CD14-positive monocyte (primary cell): ENCODE data around the gene STK4. TPM values are rescaled to one million over a fixed set of nuclear protein-coding genes. Genes with fewer than 3 reads are reported as not detected.
A peak's percentile ranks its signal among the peaks of the same experiment; 100 is the strongest.

Experiments used
- DNase-seq, 3 donors: peaks; one replicate each; pipeline ENCODE4 v3.0.0-alpha.2; 2011 to 2022
- H2AFZ ChIP-seq: 2 replicates; pipeline ENCODE4 v1.6.0; 2012; ENCODE audit warnings: mild to moderate bottlenecking, low read depth, low read length, inconsistent platforms; ENCODE audit not compliant: insufficient read depth, poor library complexity, severe bottlenecking
- H3K27ac ChIP-seq, 2 donors: 1 replicate in 1 of 2; 2 replicates in 1 of 2; pipeline ENCODE4 v1.5.1; 2012 to 2013; ENCODE audit warnings: low read length in 2 of 2, control low read depth in 1 of 2, inconsistent platforms in 1 of 2, low read depth in 1 of 2, mild to moderate bottlenecking in 1 of 2
- H3K27me3 ChIP-seq, 2 donors: one replicate each; pipeline versions ENCODE4 v1.6.0 to v1.6.1; 2011 to 2013; ENCODE audit warnings: low read length in 2 of 2; ENCODE audit not compliant: control insufficient read depth in 2 of 2, insufficient read depth in 2 of 2
- H3K36me3 ChIP-seq, 2 donors: replicated peaks in 1 of 2; 1 replicate in 1 of 2; 2 replicates in 1 of 2; pipeline versions ENCODE4 v1.5.1 to v1.6.1; 2012 to 2013; ENCODE audit warnings: low read length in 2 of 2, control low read depth in 1 of 2, inconsistent platforms in 1 of 2, mild to moderate bottlenecking in 1 of 2; ENCODE audit not compliant: insufficient read depth in 2 of 2, control insufficient read depth in 1 of 2
- H3K4me1 ChIP-seq, 2 donors: 1 replicate in 1 of 2; 2 replicates in 1 of 2; pipeline versions ENCODE4 v1.5.1 to v1.6.1; 2012 to 2013; ENCODE audit warnings: low read length in 2 of 2, control low read depth in 1 of 2, inconsistent platforms in 1 of 2, mild to moderate bottlenecking in 1 of 2, moderate library complexity in 1 of 2; ENCODE audit not compliant: insufficient read depth in 2 of 2, control insufficient read depth in 1 of 2
- H3K4me2 ChIP-seq: replicated peaks from 2 replicates; pipeline ENCODE3; 2012; ENCODE audit warnings: low read length, moderate library complexity, mild to moderate bottlenecking; ENCODE audit not compliant: poor library complexity, severe bottlenecking; ENCODE audit errors: extremely low read depth
- H3K4me3 ChIP-seq, 3 experiments: fragments of 200-600 bp in 1 of 3; sonication (generic) in 1 of 3; replicated peaks in 1 of 3; 1 replicate in 2 of 3; 2 replicates in 1 of 3; pipeline ENCODE4 v1.5.1; 2011 to 2013; ENCODE audit warnings: low read length in 3 of 3, mild to moderate bottlenecking in 3 of 3, control low read depth in 2 of 3, low read depth in 2 of 3, inconsistent platforms in 1 of 3, moderate library complexity in 1 of 3
- H3K79me2 ChIP-seq: 2 replicates; pipeline ENCODE4 v1.6.0; 2012; ENCODE audit warnings: mild to moderate bottlenecking, control low read depth, inconsistent platforms, low read length, moderate library complexity; ENCODE audit not compliant: insufficient read depth
- H3K9ac ChIP-seq: 2 replicates; pipeline ENCODE4 v1.6.0; 2017; ENCODE audit warnings: low read length, mild to moderate bottlenecking; ENCODE audit not compliant: insufficient read depth, poor library complexity, severe bottlenecking
- H3K9me3 ChIP-seq, 2 donors: replicated peaks in 1 of 2; 1 replicate in 1 of 2; 2 replicates in 1 of 2; pipeline versions ENCODE4 v1.5.1 to v1.6.1; 2012 to 2013; ENCODE audit warnings: low read length in 2 of 2, control low read depth in 1 of 2; ENCODE audit not compliant: control insufficient read depth in 1 of 2, insufficient read depth in 1 of 2
- H4K20me1 ChIP-seq: 2 replicates; pipeline ENCODE4 v1.6.0; 2012; ENCODE audit warnings: mild to moderate bottlenecking, low read length, control low read depth, moderate library complexity; ENCODE audit not compliant: insufficient read depth
- H3K27ac Mint-ChIP-seq, 7 donors: one replicate each; pipeline ENCODE4 v1.8.0; 2020; ENCODE audit warnings: mild to moderate bottlenecking in 7 of 7, mixed read lengths in 7 of 7, moderate library complexity in 6 of 7, inconsistent platforms in 2 of 7
- H3K27me3 Mint-ChIP-seq, 3 donors: one replicate each; pipeline ENCODE4 v1.8.0; 2021 to 2022; ENCODE audit warnings: low read depth in 3 of 3, mild to moderate bottlenecking in 3 of 3, mixed read lengths in 3 of 3, moderate library complexity in 3 of 3, inconsistent platforms in 1 of 3
- H3K36me3 Mint-ChIP-seq, 2 donors: one replicate each; pipeline ENCODE4 v1.8.0; 2020; ENCODE audit warnings: mixed read lengths in 2 of 2, inconsistent platforms in 1 of 2, mild to moderate bottlenecking in 1 of 2
- H3K4me1 Mint-ChIP-seq: one replicate; pipeline ENCODE4 v1.8.0; 2020; ENCODE audit warnings: mild to moderate bottlenecking, mixed read lengths
- H3K4me3 Mint-ChIP-seq, 2 donors: one replicate each; pipeline ENCODE4 v1.8.0; 2020; ENCODE audit warnings: mild to moderate bottlenecking in 2 of 2, mixed read lengths in 2 of 2, moderate library complexity in 1 of 2
- H3K9me3 Mint-ChIP-seq, 7 donors: one replicate each; pipeline ENCODE4 v1.8.0; 2020 to 2022; ENCODE audit warnings: mixed read lengths in 7 of 7, mild to moderate bottlenecking in 6 of 7, moderate library complexity in 6 of 7, inconsistent platforms in 2 of 7
- CTCF ChIP-seq: fragments of 200-600 bp; IDR thresholded peaks from one replicate; pipeline ENCODE4 v1.8.0; 2022; ENCODE audit warnings: antibody characterized with exemption, mild to moderate bottlenecking
- WGBS: methylation state at CpG from one replicate; pipeline ENCODE4 v1.1.5; 2013; ENCODE audit warnings: missing lambda C conversion rate; ENCODE audit not compliant: insufficient coverage; 5-methylcytosine and 5-hydroxymethylcytosine counted together
- intact Hi-C, 2 donors: fragments of 100-400 bp; cut with micrococcal nuclease; formaldehyde crosslinking; loops; one replicate each; pipeline versions ENCODE4 v1.15.0 to v1.15.1; 2023
- polyA plus RNA-seq, 3 donors: library from polyadenylated mRNA; depleted of rRNA in 1 of 3; unstranded in 2 of 3; stranded (reverse) in 1 of 3; fragments of 300-500 nt in 2 of 3; fragments of >200 nt in 1 of 3; fragmentation: Illumina TruSeq in 2 of 3; gene quantifications; 1 replicate in 2 of 3; 2 replicates in 1 of 3; pipeline ENCODE4 v1.2.3, GENCODE V29; 2012 to 2021

The STK4 gene
- polyA plus RNA-seq, 3 donors: 53.0 to 123 (median 69.9) TPM

- intact Hi-C loops: no loop called here
- H3K4me3 ChIP-seq: no peak overlapping the region
- Mint-ChIP-seq H3K4me1 (no peaks in the 10 kb centered on the region), H3K4me3 (no peak overlapping the region), H3K36me3 (peaks cover 77 to 84% of the 10 kb centered on the region in 2 donors), H3K27ac (peak overlapping the region in 1 of 7 donors; percentile 21), H3K27me3 (peaks cover 0 to 2% (median 1%) of the 10 kb centered on the region in 3 donors), H3K9me3 (no peaks in the 10 kb centered on the region)
- no peaks in the 10 kb centered on the region for H3K4me1 ChIP-seq
- H3K27ac ChIP-seq: no peak overlapping the region
- DNase-seq: no peak
- peaks cover 99% of the 10 kb centered on the region for H4K20me1 ChIP-seq
- no peak overlapping the region for H3K4me2 ChIP-seq
- H3K9me3 ChIP-seq: no peaks in the 10 kb centered on the region
- H3K36me3 ChIP-seq: peaks cover 84 to 97% of the 10 kb centered on the region in 2 donors
- TF ChIP-seq CTCF: no peak
- no peak overlapping the region for H3K9ac ChIP-seq
- WGBS: no CpG with 5 or more reads among the region's 1 CpG
- no peak overlapping the region for H2AFZ ChIP-seq
- H3K79me2 ChIP-seq: peaks cover 29% of the 10 kb centered on the region
- no peaks in the 10 kb centered on the region for H3K27me3 ChIP-seq
Observed at GRCh38 chr20:45072066-45072465, 105.8 kb downstream of the STK4 start.

- intact Hi-C loops: no loop called here
- Mint-ChIP-seq H3K36me3 (peaks cover 72 to 84% of the 10 kb centered on the region in 2 donors), H3K27me3 (peaks cover 0 to 2% (median 1%) of the 10 kb centered on the region in 3 donors), H3K4me1 (no peaks in the 10 kb centered on the region), H3K9me3 (no peaks in the 10 kb centered on the region), H3K27ac (no peak overlapping the region), H3K4me3 (no peak overlapping the region)
- Histone ChIP-seq H3K9me3 (no peaks in the 10 kb centered on the region), H3K27ac (no peak overlapping the region), H3K27me3 (no peaks in the 10 kb centered on the region), H3K9ac (no peak overlapping the region), H2AFZ (no peak overlapping the region), H3K4me3 (no peak overlapping the region), H3K4me1 (no peaks in the 10 kb centered on the region), H3K79me2 (peaks cover 18% of the 10 kb centered on the region), H3K36me3 (peaks cover 82 to 97% of the 10 kb centered on the region in 2 donors), H3K4me2 (no peak overlapping the region), H4K20me1 (peaks cover 98% of the 10 kb centered on the region)
- no peak for TF ChIP-seq CTCF
- no peak for DNase-seq
- WGBS: 90% methylated on average over 2 of the region's 3 CpGs
Observed at GRCh38 chr20:45073221-45073620, 106.9 kb downstream of the STK4 start.
